DLD1 (cell line): ENCODE results near the gene ZNF600.
"Not testable (repeated sequence)": the region's sequence is repeated elsewhere in the genome, so short reads cannot be mapped to it uniquely, and the experiment has no call there.

Source experiments
- in situ Hi-C: cut with HindIII; loops from 2 replicates; pipeline ENCODE4 v1.10.0; 2017; ENCODE audit warnings: low sequenced_read_pairs

ZNF600 gene

GRCh38 chr19:52742516-52742915 lies 44.1 kb downstream of the ZNF600 start:
- in situ Hi-C loops = no loop called here

DNA sequence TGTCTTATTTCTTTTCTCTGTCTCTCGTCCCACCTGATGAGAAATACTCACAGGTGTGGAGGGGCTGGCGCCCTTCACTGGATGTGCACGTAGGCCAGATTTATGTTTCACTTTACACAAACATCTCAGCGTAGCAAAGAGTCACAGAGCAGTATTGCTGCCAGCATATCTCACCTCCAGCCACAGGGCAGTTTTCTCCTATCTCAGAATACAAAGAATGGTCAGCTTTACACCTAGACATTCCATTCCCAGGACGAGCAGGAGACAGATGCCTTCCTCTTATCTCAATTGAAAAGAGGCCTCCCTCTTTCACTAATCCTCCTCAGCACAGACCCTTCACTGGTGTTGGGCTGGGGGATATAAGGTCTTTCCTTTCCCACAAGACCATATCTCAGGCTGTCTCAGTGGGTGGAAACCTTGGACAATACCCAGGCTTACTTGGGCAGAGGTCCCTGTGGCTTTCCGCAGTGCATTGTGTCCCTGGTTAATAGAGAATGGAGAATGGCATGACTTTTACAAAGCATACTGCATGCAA lies 44.6 kb downstream of the ZNF600 start:
- in situ Hi-C loops = no loop called here

GRCh38 chr19:52741371-52741770 lies 45.2 kb downstream of the ZNF600 start:
- in situ Hi-C loops = not testable (repeated sequence)

DNA sequence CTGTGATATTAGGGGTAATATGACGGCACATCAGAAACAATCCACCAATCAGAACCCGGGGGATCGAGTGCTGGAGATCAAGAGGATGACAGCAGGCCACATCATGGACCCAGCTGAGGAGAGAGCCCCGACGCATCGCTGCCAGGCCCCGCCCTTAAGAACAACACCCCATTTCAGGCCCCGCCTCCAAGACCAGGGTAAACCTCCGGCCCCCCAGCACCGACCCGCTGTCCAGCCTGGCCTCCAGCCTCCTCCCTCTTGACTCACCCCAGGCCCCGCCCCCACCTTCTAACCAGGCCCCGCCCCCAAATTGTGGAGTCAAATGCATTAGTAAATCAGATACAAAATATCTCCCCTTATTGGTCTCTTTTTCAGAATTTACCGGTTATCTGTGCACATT lies 47.0 kb downstream of the ZNF600 start:
- in situ Hi-C loops = no loop called here

- in situ Hi-C loops = no loop called here
Observed at GRCh38 chr19:52735734-52736133, 50.9 kb downstream of the ZNF600 start.

DNA sequence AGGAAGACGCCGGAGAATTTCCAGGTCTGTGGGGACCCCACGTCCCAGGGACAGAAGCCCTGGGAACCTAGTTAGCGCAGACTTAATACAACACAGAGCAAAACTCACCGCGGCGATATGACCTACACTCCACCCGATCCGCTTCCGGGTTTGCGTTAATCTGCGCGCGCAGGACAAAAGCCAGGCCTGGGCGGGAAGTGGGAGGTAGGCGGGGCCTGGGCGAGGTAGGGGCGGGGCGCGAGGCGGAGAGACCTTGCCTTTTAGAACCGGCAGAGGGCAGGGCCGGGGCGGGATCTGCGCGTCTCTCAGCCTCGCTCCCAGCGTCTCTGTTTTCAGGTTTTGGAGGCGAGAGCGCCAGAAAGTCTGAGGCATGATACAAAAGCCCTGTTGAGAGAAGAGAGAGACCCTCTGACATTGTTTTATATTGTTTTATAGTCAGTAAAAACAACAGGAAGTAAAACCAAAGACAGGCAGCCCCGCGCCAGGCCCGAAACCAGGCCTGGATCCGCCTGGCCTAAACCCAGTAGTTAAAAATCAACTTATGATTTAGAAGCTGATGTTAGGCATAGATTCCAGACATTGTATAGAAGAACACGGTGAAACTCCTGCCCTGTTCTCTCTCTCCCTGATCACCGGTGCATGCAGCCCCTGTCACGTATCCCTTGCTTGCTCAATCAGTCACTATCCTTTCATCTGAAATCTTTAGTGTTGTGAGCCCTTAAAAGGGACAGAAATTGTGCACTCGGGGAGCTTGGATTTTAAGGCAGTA lies 51.5 kb downstream of the ZNF600 start, which contains the start of gene ZNF611:
Gene ZNF611, minus strand, starts transcription at position 152 of the 769 bp plus-strand sequence. CDS start 19,150 bp downstream, outside the sequence.
- in situ Hi-C loops = no loop called here

DNA sequence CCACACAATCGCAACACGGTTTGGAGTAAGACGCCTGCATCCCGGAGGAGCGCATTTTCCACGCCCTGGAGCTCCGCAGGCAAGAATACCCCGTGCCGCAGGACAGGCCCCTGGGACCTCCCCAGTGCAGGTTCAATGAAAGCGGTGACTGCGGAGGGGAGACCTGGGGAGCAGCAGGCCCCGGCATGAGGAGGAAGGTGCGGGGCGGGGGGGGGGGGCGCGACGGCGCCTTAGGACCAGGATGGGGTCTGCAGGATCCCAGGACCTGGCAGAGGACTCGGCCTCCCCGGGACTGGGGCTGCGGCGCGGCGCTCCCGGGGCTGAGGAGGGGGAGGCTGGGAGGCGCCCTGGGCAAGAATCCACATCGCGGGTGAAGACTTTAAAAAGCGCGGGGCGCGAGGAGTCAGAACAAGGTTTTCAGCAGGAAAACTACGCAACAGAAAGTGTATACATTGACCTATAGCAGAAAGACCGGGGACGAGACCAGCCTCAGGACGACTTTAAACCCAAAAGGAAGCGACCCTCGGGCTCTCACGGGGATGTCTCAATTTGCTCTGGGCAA lies 52.2 kb downstream of the ZNF600 start:
- in situ Hi-C loops = no loop called here

- in situ Hi-C loops = not testable (repeated sequence)
Observed at GRCh38 chr19:52726051-52726450, 60.5 kb downstream of the ZNF600 start.

GRCh38 chr19:52725528-52725961 lies 61.0 kb downstream of the ZNF600 start:
- in situ Hi-C loops = no loop called here

DNA sequence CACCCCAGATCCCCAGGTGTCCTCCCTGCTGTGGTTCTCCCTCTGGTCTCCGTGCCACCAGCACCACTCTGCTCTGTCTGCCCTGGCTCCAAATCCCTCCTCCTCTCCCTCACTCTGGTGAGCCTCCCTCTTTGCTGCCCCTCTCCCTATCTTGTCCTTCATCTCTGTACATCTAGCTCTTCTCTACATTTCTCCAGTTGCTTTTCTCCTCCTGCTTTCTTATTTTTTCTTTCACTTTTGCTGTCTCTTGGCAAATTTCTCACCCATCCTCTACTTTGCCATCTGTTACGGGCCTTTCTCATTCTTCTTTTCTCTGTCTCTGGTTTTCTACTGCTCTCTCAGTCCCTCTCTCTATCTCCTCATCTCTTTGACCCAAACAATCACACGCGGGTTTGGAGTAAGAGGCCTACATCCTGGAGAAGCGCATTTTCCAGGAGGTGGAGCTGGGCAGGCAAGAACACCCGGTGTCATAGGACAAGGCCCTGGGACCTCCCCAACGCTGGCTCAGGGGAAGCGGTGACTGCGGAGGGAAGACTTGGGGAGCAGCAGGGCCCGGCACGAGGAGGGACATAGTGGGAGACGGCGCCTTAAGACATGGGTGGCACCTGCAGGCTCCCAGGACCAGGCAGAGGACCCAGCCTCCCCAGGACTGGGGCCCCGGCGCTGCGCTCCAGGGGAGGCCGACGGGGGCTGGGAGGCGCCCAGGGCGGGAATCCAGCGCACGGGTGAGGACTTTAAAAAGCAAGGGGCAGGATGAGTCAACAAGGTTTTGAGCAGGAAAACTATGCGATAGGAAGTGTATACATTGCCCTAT lies 61.7 kb downstream of the ZNF600 start:
- in situ Hi-C loops = no loop called here

DNA sequence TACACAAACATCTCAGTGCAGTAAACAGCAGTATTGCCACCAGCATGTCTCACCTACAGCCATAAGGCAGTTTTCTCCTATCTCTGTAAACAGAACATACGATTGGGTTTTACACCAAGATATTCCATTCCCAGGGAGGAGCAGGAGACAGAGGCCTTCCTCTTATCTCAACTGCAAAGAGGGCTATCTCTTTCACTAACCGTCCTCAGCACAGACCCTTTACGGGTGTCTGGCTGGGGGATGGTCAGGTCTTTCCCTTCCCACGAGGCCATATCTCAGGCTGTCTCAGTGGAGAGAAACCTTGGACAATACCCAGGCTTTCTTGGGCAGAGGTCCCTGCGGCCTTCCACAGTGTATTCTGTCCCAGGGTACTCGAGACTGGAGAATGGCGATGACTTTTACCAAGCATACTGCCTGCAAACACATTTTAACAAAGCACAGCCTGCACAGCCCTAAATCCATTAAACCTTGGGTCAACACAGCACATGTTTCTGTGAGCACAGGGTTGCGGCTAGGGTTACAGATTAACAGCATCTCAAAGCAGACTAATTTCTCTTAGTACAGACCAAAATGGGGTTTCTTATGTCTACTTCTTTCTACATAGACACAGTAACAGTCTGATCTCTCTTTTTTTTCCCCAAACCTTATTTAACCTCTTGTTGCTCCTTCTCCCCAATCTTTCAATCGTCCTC lies 62.5 kb downstream of the ZNF600 start:
- in situ Hi-C loops = not testable (repeated sequence)

DNA sequence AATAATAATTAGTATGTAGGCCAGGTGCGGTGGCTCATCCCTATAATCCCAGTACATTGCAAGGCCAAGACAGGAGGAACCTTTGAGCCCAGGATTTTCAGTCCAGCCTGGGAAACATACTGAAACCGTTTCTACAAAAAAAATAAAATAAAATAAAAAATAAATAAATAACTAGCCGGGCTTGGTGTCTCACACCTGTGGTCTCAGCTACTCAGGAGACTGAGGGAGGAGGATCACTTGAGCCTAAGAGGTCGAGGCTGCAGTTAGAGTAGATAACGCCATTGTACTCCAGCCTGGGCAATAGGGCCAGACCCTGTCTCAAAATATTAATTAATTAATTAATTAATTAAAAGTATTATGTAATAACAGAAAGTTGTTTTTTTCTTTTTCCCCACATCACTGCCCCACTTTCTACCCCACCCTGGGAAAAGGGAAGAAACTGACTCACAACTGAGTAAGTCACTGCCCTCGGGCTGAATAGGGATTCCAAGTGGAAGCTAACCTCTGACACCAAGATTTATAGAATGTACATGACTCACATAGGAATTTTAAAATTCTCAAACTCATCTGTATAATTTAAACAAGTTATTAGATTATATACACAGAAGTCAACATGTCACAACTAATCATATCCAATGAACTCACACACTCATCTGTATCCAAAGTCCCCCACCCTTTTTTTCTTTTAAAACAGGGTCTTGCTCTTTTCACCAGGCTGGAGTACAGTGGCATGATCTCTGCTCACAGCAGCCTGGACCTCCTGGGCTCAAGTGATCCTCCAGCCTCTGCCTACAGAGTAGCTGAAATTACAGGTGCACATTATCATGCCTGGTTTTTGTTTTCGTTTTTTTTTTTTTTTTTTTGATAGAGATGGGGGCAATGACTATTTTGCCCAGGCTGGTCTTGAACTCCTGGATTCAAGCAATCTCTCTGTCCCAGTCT lies 64.3 kb downstream of the ZNF600 start:
- in situ Hi-C loops = no loop called here

DNA sequence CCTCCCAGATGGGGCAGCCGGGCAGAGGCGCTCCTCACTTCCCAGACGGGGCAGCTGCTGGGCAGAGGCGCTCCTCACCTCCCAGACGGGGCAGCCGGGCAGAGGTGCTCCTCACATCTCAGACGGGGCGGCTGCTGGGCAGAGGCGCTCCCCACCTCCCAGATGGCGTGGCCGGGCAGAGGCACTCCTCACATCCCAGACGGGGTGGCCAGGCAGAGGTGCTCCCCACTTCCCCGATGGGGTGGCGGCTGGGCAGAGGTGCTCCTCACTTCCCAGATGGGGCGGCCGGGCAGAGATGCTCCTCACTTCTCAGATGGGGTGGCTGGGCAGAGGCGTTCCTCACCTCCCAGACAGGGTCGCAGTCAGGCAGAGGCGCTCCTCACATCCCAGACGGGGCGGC lies 66.0 kb downstream of the ZNF600 start:
- in situ Hi-C loops = not testable (repeated sequence)

DNA sequence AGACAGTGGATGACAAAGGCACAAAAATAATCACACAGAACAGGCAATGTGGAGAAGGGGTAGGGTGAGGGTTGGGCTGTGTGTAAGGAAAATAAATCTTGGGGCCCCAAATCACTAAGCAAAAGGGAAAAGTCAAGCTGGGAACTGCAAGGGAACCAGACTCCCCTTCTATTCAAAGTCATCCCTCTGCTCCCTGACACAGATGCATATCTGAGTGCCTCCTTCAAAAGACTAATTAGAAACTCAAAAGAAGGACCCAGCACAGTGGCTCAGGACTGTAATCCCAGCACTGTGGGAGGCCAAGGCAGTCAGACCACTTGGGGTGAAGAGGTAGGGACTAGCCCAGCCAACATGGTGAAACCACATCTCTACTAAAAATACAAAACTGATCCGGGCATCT lies 70.1 kb downstream of the ZNF600 start:
- in situ Hi-C loops = no loop called here

- in situ Hi-C loops = not testable (repeated sequence)
Observed at GRCh38 chr19:52715902-52716301, 70.7 kb downstream of the ZNF600 start.

DNA sequence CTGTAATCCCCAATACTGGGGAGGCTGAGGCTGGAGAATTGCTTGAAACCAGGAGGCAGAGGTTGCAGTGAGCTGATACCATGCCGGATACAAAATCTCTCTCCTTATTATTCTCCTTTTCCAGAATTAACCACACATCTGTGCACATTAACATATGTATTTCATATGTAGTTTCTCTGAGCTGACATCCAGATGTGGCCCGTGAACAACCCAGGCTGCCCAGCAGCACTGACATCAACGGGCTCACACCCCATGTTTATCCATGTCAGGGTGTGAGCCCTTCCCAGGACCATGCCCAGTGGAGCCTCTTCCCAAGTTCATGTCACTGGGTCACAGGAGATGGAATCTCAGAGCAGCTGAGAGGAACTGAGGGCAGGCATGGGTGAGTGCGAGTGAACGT lies 71.3 kb downstream of the ZNF600 start:
- in situ Hi-C loops = not testable (repeated sequence)
